Activated CD4-positive, alpha-beta memory T cell treated with anti-CD3 and anti-CD28 coated beads, Interleukin-2, amount 10 ng/mL, durations not matched to agents 7 days and 5 days (primary cell): Measurements from ENCODE around the gene CNIH1. TPM values are rescaled to one million over a fixed set of nuclear protein-coding genes. Genes with fewer than 3 reads are reported as not detected.
"Not testable (repeated sequence)": the region's sequence is repeated elsewhere in the genome, so short reads cannot be mapped to it uniquely, and the experiment has no call there.

Source experiments
- CTCF ChIA-PET: fragments of 350-600 bp; sonication (Branson Sonifier 250); formaldehyde crosslinking; loops from one replicate; lab custom pipeline; 2021; ENCODE audit warnings: antibody characterized with exemption, inconsistent platforms; lab: Charles Lee
- POLR2A ChIA-PET: fragments of 350-600 bp; sonication (Branson Sonifier 250); formaldehyde crosslinking; loops from one replicate; lab custom pipeline; 2021; ENCODE audit warnings: antibody characterized with exemption; lab: Charles Lee
- DNase-seq: peaks from one replicate; pipeline ENCODE4 v3.0.0-alpha.2; 2020
- H3K27ac Mint-ChIP-seq: one replicate; pipeline ENCODE4 v1.8.0; 2021; ENCODE audit warnings: mild to moderate bottlenecking, mixed read lengths
- H3K27me3 Mint-ChIP-seq: one replicate; pipeline ENCODE4 v1.8.0; 2021; ENCODE audit warnings: mixed read lengths
- H3K36me3 Mint-ChIP-seq: one replicate; pipeline ENCODE4 v1.8.0; 2021; ENCODE audit warnings: low read depth, mixed read lengths
- H3K4me1 Mint-ChIP-seq: one replicate; pipeline ENCODE4 v1.8.0; 2021; ENCODE audit warnings: mixed read lengths
- H3K4me3 Mint-ChIP-seq: one replicate; pipeline ENCODE4 v1.8.0; 2021; ENCODE audit warnings: mild to moderate bottlenecking, mixed read lengths
- H3K9me3 Mint-ChIP-seq: one replicate; pipeline ENCODE4 v1.8.0; 2021; ENCODE audit warnings: mixed read lengths
- total RNA-seq, 2 experiments: library from RNA; stranded (reverse); gene quantifications; one replicate each; pipeline ENCODE4 v1.2.3, GENCODE V29; 2021

The CNIH1 gene
- total RNA-seq, 2 experiments from 2014 or later = 66.2 to 69.2 TPM

DNA sequence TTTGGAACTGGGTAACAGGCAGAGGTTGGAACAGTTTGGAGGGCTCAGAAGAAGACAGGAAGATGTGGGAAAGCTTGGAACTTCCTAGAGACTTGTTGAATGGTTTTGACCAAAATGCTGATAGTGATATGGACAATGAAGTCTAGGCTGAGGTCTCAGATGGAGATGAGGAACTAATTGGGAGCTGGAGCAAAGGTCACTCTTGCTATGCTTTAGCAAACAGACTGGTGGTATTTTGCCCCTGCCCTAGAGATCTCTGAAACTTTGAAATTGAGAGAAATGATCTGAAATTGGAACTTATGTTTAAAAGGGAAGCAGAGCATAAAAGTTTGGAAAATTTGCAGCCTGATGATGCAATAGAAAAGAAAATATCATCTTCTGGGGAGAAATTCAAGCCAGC is 17.4 kb upstream of the CNIH1 start:
- DNase-seq, H3K4me3 Mint-ChIP-seq, H3K4me1 Mint-ChIP-seq, H3K36me3 Mint-ChIP-seq, H3K27me3 Mint-ChIP-seq, CTCF ChIA-PET, H3K27ac Mint-ChIP-seq, POLR2A ChIA-PET: not testable (repeated sequence)
- peaks cover 14% of the 10 kb centered on the region for H3K9me3 Mint-ChIP-seq

DNA sequence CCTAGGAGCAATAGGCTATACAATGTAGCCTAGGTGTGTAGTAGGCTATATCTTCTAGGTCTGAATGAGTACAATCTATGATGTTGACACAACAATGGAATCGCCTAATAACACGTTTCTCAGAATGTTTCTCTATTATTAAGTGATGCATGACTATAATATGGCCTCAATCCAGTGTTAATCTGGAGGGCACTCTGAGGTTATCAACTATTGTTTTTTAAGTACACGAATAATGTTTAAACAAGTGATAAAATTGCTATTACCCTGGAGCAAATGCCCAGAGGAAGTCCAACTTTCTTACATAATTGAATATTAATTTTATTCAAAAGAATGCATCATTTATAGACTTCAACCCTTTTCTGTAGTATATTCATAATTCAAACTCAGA is 16.4 kb upstream of the CNIH1 start:
- ChIA-PET CTCF (interaction anchor here (1.2 kb wide), 1 partner anchor 20 kb away, joined by 3 read pairs; no protein-coding TSS in a partner anchor), POLR2A (no interaction called here)
- peaks cover 5% of the 10 kb centered on the region for H3K36me3 Mint-ChIP-seq
- H3K4me1 Mint-ChIP-seq = no peaks in the 10 kb centered on the region
- no peak overlapping the region for H3K27ac Mint-ChIP-seq
- no peaks in the 10 kb centered on the region for H3K27me3 Mint-ChIP-seq
- no peak for DNase-seq
- H3K4me3 Mint-ChIP-seq = no peak overlapping the region
- H3K9me3 Mint-ChIP-seq = peaks cover 14% of the 10 kb centered on the region

DNA sequence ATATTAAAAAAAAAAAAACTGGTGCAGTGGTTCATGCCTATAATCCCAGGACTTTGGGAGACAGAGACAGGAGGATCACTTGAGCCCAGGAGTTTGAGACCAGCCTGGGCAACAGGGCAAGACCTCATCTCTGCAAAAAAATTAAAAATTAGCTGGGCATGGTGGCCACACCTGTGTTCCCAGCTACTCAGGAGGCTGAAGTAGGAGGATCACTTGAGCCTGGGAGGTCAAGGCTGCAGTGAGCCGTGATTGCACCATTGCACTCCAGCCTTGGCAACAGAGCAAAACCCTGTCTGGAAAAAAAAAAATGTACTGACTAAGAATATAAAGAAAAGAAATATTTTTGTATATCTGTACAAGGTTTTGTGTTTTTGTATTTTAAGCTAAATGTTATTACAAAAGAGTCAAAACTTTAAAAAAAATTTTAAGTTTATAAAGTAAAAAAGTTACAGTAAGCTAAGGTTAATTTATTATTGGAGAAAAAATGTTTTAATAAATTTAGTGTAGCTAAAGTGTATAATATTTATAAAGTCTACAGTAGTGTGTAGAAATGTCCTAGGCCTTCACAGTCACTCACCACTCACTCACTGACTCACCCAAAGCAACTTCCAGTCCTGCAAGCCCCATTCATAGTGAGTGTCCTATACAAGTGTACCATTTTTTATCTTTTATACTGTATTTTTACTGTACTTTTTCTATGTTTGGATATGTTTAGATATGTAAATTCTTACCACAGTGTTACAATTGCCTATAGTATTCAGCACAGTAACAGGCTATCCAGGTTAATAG is 15.8 kb upstream of the CNIH1 start:
- H3K27me3 Mint-ChIP-seq, H3K4me1 Mint-ChIP-seq, POLR2A ChIA-PET, H3K4me3 Mint-ChIP-seq, DNase-seq, H3K27ac Mint-ChIP-seq, H3K36me3 Mint-ChIP-seq: not testable (repeated sequence)
- H3K9me3 Mint-ChIP-seq = peaks cover 14% of the 10 kb centered on the region
- CTCF ChIA-PET = interaction anchor here (1.2 kb wide), 1 partner anchor 19 kb away, joined by 3 read pairs; no protein-coding TSS in a partner anchor

DNA sequence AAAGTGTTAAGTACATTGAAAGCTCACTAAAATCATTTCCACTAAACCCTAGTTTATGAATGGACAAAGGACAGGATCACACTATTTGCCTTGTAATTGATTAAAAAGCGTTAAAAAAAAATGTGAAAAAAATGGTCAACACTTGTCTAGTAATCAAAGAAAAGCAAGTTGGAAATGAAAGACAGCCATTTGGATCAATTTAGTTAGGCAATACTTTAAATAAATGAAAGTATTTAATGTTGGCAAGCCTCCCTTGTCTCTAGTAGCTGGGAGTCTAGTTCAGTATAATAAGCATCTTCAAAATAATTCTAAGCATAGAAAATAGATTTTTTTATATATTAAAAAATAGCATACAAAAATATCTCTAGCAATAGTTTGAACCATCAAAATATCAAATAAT is 14.2 kb upstream of the CNIH1 start:
- POLR2A ChIA-PET = no interaction called here
- CTCF ChIA-PET = no interaction called here
- peaks cover 4% of the 10 kb centered on the region for H3K4me1 Mint-ChIP-seq
- H3K9me3 Mint-ChIP-seq = peaks cover 14% of the 10 kb centered on the region
- H3K36me3 Mint-ChIP-seq = peaks cover 5% of the 10 kb centered on the region
- no peak overlapping the region for H3K27ac Mint-ChIP-seq
- no peak for DNase-seq
- no peak overlapping the region for H3K4me3 Mint-ChIP-seq
- H3K27me3 Mint-ChIP-seq = no peaks in the 10 kb centered on the region

DNA sequence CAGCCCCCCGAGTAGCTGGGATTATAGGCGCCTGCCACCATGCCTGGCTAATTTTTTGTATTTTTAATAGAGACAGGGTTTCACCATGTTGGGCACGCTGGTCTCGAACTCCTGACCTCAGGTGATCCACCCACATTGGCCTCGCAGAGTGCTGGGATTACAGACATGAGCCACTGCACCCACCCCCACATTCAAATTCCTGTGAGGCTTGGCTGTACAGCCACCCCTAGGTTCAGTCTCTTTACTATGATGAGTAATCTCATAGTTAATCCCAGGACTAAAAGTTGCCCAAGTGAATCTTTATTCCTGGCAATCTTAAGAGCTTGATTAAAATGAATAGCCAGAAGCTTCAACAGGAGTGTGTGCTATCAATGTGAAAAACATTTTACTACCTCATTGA is 12.8 kb upstream of the CNIH1 start:
- H3K4me3 Mint-ChIP-seq, H3K4me1 Mint-ChIP-seq, POLR2A ChIA-PET, H3K9me3 Mint-ChIP-seq, H3K27me3 Mint-ChIP-seq, H3K36me3 Mint-ChIP-seq, DNase-seq, H3K27ac Mint-ChIP-seq, CTCF ChIA-PET: not testable (repeated sequence)

DNA sequence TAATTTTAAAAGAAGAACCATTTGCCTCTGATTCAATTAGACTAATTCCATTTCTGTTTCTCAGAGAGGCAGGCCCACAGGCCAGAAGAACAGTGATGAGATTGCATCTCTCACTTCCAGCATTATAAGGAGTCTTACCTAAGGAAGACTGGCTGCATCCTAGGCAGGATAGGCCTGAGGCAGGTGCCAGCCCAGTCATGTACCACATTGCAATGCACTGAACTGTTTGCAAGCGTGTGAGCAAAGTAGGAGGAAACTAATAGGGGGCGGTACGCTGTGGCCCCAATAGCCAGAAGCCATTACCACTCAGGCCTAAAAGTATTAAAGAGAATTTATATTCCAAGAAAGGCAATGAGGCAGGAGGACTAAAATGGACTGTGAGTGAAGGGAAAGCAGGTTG is 12.1 kb upstream of the CNIH1 start:
- no peaks in the 10 kb centered on the region for H3K36me3 Mint-ChIP-seq
- no peak overlapping the region for H3K4me3 Mint-ChIP-seq
- ChIA-PET CTCF (no interaction called here), POLR2A (no interaction called here)
- peaks cover 2% of the 10 kb centered on the region for H3K27me3 Mint-ChIP-seq
- H3K27ac Mint-ChIP-seq = no peak overlapping the region
- DNase-seq = no peak
- H3K4me1 Mint-ChIP-seq = peaks cover 4% of the 10 kb centered on the region
- H3K9me3 Mint-ChIP-seq = no peaks in the 10 kb centered on the region

DNA sequence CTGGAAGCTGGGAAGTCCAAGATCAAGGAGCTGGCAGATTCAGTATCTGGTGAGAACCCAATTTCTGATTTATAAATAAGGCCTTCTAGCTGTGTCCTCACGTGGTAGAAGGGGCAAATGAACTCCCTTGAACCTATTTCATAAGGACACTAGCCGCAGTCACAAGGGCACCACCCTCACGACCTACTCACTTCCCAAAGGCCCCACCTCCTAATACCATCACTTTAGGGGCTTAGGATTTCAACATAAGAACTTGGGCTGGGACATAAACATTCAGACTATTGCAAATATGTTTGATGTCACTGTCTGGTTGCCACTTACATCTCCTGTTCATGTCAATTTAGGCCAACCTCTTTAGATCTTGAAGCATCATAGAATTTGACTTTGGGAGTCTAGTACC is 10.8 kb upstream of the CNIH1 start:
- CTCF ChIA-PET = no interaction called here
- peaks cover 4% of the 10 kb centered on the region for H3K4me1 Mint-ChIP-seq
- DNase-seq = no peak
- POLR2A ChIA-PET = no interaction called here
- no peak overlapping the region for H3K4me3 Mint-ChIP-seq
- no peak overlapping the region for H3K27ac Mint-ChIP-seq
- no peaks in the 10 kb centered on the region for H3K36me3 Mint-ChIP-seq
- no peaks in the 10 kb centered on the region for H3K9me3 Mint-ChIP-seq
- peaks cover 2% of the 10 kb centered on the region for H3K27me3 Mint-ChIP-seq

DNA sequence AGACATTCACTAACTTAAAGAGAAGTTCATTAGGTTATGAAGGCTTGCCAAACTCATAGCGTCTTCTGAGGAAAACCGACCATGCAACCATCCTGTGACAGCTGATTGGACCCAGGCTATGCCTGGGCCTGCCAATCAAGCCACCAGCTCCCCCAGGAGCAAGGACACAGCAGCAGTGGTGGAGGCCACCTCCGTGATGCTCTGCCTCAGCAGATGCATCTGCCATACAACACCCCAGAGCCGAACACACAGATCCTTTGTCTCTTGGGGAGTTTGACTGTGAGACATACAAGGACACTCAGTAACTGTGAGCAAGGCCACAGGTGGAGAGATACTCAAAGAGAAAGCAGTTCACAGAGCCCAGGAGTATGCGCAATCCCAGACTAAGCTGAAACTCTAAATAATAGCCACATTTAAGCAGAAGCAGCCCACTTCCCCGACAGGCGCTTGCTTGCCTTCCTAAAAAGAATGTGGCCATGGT is 10.0 kb upstream of the CNIH1 start:
- Mint-ChIP-seq H3K36me3 (no peaks in the 10 kb centered on the region), H3K27me3 (peaks cover 3% of the 10 kb centered on the region), H3K4me1 (peaks cover 4% of the 10 kb centered on the region), H3K4me3 (no peak overlapping the region), H3K27ac (no peak overlapping the region), H3K9me3 (no peaks in the 10 kb centered on the region)
- CTCF ChIA-PET = interaction anchor here (1.9 kb wide), 1 partner anchor 9 kb away, joined by 9 read pairs; no protein-coding TSS in a partner anchor
- no peak for DNase-seq
- POLR2A ChIA-PET = no interaction called here

DNA sequence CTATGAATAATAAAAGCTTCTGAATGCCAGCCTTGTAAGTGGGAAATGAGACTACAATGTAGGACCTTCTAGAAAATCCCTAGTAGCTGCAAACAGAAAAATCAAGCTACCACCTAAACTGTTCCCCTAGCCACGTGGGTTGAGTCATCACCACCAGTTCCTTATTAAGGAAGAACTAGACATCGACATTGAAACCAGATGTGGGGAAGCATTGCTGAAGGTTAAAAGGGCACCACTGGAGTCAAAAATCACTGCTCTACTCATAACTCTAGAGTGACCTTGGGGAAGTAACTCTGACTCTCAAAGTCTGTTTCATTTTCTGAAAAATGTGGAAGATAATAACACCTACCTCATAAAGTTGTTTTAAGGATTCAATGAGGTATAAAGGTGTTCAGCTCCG is 9.4 kb upstream of the CNIH1 start:
- no peak overlapping the region for H3K4me3 Mint-ChIP-seq
- POLR2A ChIA-PET = no interaction called here
- DNase-seq = no peak

DNA sequence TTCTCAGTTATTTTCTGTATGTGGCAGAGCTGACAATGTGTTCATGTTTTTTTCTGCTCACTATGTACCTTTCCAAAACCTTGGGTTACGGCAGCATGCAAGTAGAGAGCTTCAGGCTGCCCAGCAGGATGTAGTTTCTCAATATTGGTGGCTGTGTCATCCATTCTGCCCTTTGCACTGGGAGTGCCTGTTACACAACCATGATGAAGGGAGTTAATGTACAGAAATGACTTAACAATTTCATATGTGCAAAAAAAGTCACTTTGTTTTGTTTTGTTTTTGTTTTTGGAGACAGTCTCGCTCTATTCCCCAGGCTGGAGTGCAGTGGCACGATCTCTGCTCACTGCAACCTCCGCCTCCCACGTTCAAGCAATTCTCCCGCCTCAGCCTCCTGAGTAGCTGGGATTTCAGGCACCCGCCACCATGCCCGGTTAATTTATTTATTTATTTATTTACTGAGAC is 6.1 kb upstream of the CNIH1 start:
- DNase-seq = no peak
- Mint-ChIP-seq H3K4me1 (peaks cover 4% of the 10 kb centered on the region), H3K27ac (no peak overlapping the region), H3K27me3 (peaks cover 10% of the 10 kb centered on the region), H3K36me3 (no peaks in the 10 kb centered on the region), H3K4me3 (no peak overlapping the region), H3K9me3 (no peaks in the 10 kb centered on the region)
- ChIA-PET POLR2A (no interaction called here), CTCF (interaction anchor here (1.1 kb wide), 1 partner anchor 41 kb away, joined by 3 read pairs; no protein-coding TSS in a partner anchor)

More for the DNA sequence above, 9.4 kb upstream of the CNIH1 start:
- Mint-ChIP-seq H3K36me3 (no peaks in the 10 kb centered on the region), H3K4me1 (peaks cover 4% of the 10 kb centered on the region), H3K9me3 (no peaks in the 10 kb centered on the region), H3K27ac (no peak overlapping the region), H3K27me3 (peaks cover 7% of the 10 kb centered on the region)
- CTCF ChIA-PET = interaction anchor here (1.9 kb wide), 1 partner anchor 9 kb away, joined by 9 read pairs; no protein-coding TSS in a partner anchor

DNA sequence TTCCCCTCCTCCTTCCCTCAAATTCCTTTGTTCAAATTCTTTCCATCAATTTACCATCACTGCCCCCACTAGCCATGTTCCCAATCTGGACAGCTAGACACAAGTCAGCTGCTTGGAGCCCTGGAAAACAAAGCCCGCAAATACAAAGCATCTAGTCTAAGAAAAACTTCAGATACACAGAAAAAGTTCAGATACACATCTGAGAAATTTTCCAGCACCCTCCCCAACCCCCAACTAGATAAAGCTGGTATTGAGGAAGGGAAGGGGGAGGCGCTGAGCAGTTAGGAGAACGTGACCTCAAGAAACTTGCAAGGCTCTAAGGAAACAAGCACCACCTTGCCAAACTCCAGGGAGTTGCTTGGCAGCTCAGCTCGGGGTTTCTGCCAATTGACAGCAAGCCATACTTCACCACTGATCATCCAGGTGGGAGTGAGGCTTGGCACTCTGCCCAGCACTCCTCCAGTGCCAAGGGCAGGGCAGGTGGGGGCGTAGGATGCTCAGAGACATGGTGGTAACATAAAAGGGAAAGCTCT is 5.1 kb upstream of the CNIH1 start:
- ChIA-PET POLR2A (no interaction called here), CTCF (interaction anchor here (1.1 kb wide), 1 partner anchor 42 kb away, joined by 3 read pairs; no protein-coding TSS in a partner anchor)
- no peak overlapping the region for H3K27ac Mint-ChIP-seq
- peaks cover 10% of the 10 kb centered on the region for H3K27me3 Mint-ChIP-seq
- no peaks in the 10 kb centered on the region for H3K36me3 Mint-ChIP-seq
- no peaks in the 10 kb centered on the region for H3K9me3 Mint-ChIP-seq
- no peak for DNase-seq
- peaks cover 13% of the 10 kb centered on the region for H3K4me1 Mint-ChIP-seq
- H3K4me3 Mint-ChIP-seq = no peak overlapping the region

DNA sequence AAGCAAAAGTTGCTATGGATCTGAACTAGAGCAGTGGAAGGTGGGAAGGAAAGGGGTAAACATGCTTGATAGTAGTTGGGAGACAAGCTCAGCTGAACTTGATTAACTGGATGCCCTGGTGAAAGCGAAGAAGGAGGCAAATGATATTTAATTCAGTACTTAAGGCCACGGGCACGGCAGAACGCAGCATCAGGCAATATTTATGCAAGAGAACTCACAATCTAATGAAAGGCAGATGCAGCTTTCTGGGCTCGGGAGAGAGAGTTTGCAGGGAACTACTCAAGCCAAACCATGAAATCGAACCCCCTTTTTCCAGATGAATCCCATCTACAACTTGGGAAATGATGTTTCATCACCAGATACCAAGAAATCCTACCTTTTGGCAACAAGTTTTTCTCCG is 3.5 kb upstream of the CNIH1 start:
- DNase-seq = no peak
- peaks cover 18% of the 10 kb centered on the region for H3K4me1 Mint-ChIP-seq
- ChIA-PET CTCF (no interaction called here), POLR2A (no interaction called here)
- H3K27ac Mint-ChIP-seq = no peak overlapping the region
- H3K36me3 Mint-ChIP-seq = peaks cover 8% of the 10 kb centered on the region
- no peak overlapping the region for H3K4me3 Mint-ChIP-seq
- H3K27me3 Mint-ChIP-seq = peaks cover 10% of the 10 kb centered on the region
- H3K9me3 Mint-ChIP-seq = no peaks in the 10 kb centered on the region

DNA sequence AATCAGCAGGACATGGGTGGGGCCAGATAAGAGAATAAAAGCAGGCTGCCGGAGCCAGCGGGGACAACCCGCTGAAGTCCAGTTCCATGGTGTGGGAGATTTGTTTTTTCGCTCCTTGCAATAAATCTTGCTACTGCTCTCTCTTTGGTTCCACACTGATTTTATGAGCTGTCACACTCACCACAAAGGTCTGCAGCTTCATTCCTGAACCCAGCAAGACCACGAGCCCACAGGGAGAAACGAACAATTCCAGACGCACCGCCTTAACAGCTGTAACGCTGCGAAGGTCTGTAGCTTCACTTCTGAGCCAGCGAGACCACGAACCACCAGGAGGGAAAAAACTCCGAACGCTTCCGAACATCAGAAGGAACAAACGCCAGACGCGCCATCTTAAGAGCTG is 2.8 kb upstream of the CNIH1 start:
- CTCF ChIA-PET = no interaction called here
- POLR2A ChIA-PET = no interaction called here
- DNase-seq = no peak
- Mint-ChIP-seq H3K4me1 (peaks cover 24% of the 10 kb centered on the region), H3K9me3 (no peaks in the 10 kb centered on the region), H3K36me3 (peaks cover 12% of the 10 kb centered on the region), H3K27ac (no peak overlapping the region), H3K27me3 (peaks cover 10% of the 10 kb centered on the region), H3K4me3 (no peak overlapping the region)
